ENCODE results near the gene PHLDA3.
"Not testable (repeated sequence)": the region's sequence is repeated elsewhere in the genome, so short reads cannot be mapped to it uniquely, and the experiment has no call there.

The PHLDA3 gene

GRCh38 chr1:201483373-201483949 lies 14.5 kb upstream of the PHLDA3 start:
- peaks cover 15% of the 10 kb centered on the region; the same call in 1 of the 2 replicates for H3K36me3 ChIP-seq (ENCODE audit: insufficient read depth, low read length)
- no peaks in the 10 kb centered on the region for H3K27me3 ChIP-seq (ENCODE audit: insufficient read depth, low read length)
- no peak overlapping the region for H3K27ac ChIP-seq (ENCODE audit: low read depth, low read length)
- H3K4me3 ChIP-seq (ENCODE audit: low read depth, low read length), result no peak overlapping the region
- H2AFZ ChIP-seq (ENCODE audit: low read length, unreplicated experiment), result no peak overlapping the region
- peaks cover 5% of the 10 kb centered on the region for H3K79me2 ChIP-seq (ENCODE audit: control insufficient read depth, insufficient read depth, low read length, unreplicated experiment)
- H3K4me1 ChIP-seq (ENCODE audit: control insufficient read depth, insufficient read depth, low read length, unreplicated experiment), result peaks cover 12% of the 10 kb centered on the region

- Histone ChIP-seq H3K4me3 (ENCODE audit: low read depth, low read length) (no peak overlapping the region), H3K27ac (ENCODE audit: low read depth, low read length) (no peak overlapping the region), H2AFZ (ENCODE audit: low read length, unreplicated experiment) (no peak overlapping the region), H3K36me3 (ENCODE audit: insufficient read depth, low read length) (peaks cover 9% of the 10 kb centered on the region; the same call in 1 of the 2 replicates), H3K4me1 (ENCODE audit: control insufficient read depth, insufficient read depth, low read length, unreplicated experiment) (peaks cover 6% of the 10 kb centered on the region), H3K27me3 (ENCODE audit: insufficient read depth, low read length) (no peaks in the 10 kb centered on the region), H3K79me2 (ENCODE audit: control insufficient read depth, insufficient read depth, low read length, unreplicated experiment) (no peaks in the 10 kb centered on the region)
Observed at GRCh38 chr1:201482755-201483154, 13.8 kb upstream of the PHLDA3 start.

- Histone ChIP-seq H2AFZ (ENCODE audit: low read length, unreplicated experiment) (no peak overlapping the region), H3K27ac (ENCODE audit: low read depth, low read length) (no peak overlapping the region), H3K4me3 (ENCODE audit: low read depth, low read length) (no peak overlapping the region), H3K27me3 (ENCODE audit: insufficient read depth, low read length) (no peaks in the 10 kb centered on the region), H3K4me1 (ENCODE audit: control insufficient read depth, insufficient read depth, low read length, unreplicated experiment) (peaks cover 5% of the 10 kb centered on the region), H3K36me3 (ENCODE audit: insufficient read depth, low read length) (0 out of 2 replicates have a peak, but pooled peaks cover under 1% of the 10 kb centered on the region), H3K79me2 (ENCODE audit: control insufficient read depth, insufficient read depth, low read length, unreplicated experiment) (no peaks in the 10 kb centered on the region)
Observed at GRCh38 chr1:201481761-201482493, 12.9 kb upstream of the PHLDA3 start.

- Histone ChIP-seq H3K79me2 (ENCODE audit: control insufficient read depth, insufficient read depth, low read length, unreplicated experiment) (no peaks in the 10 kb centered on the region), H3K4me3 (ENCODE audit: low read depth, low read length) (peak overlapping the region; percentile 67), H3K4me1 (ENCODE audit: control insufficient read depth, insufficient read depth, low read length, unreplicated experiment) (peaks cover 5% of the 10 kb centered on the region), H2AFZ (ENCODE audit: low read length, unreplicated experiment) (peak overlapping the region; percentile 75), H3K27ac (ENCODE audit: low read depth, low read length) (no peak overlapping the region), H3K36me3 (ENCODE audit: insufficient read depth, low read length) (no peaks in the 10 kb centered on the region), H3K27me3 (ENCODE audit: insufficient read depth, low read length) (no peaks in the 10 kb centered on the region)
Observed at GRCh38 chr1:201481004-201481380, 12.0 kb upstream of the PHLDA3 start.

GRCh38 chr1:201480231-201481003 lies 11.4 kb upstream of the PHLDA3 start:
- H3K36me3 ChIP-seq (ENCODE audit: insufficient read depth, low read length), result no peaks in the 10 kb centered on the region
- H3K4me1 ChIP-seq (ENCODE audit: control insufficient read depth, insufficient read depth, low read length, unreplicated experiment), result peaks cover 7% of the 10 kb centered on the region
- no peak overlapping the region for H3K27ac ChIP-seq (ENCODE audit: low read depth, low read length)
- peak overlapping the region; percentile 75 for H2AFZ ChIP-seq (ENCODE audit: low read length, unreplicated experiment)
- H3K4me3 ChIP-seq (ENCODE audit: low read depth, low read length), result peak overlapping the region; percentile 67
- H3K27me3 ChIP-seq (ENCODE audit: insufficient read depth, low read length), result no peaks in the 10 kb centered on the region
- H3K79me2 ChIP-seq (ENCODE audit: control insufficient read depth, insufficient read depth, low read length, unreplicated experiment), result no peaks in the 10 kb centered on the region

GRCh38 chr1:201479201-201479730 lies 10.3 kb upstream of the PHLDA3 start:
- Histone ChIP-seq H3K4me1 (ENCODE audit: control insufficient read depth, insufficient read depth, low read length, unreplicated experiment) (peaks cover 13% of the 10 kb centered on the region), H2AFZ (ENCODE audit: low read length, unreplicated experiment) (no peak overlapping the region), H3K27ac (ENCODE audit: low read depth, low read length) (no peak overlapping the region), H3K36me3 (ENCODE audit: insufficient read depth, low read length) (no peaks in the 10 kb centered on the region), H3K4me3 (ENCODE audit: low read depth, low read length) (no peak overlapping the region), H3K27me3 (ENCODE audit: insufficient read depth, low read length) (no peaks in the 10 kb centered on the region), H3K79me2 (ENCODE audit: control insufficient read depth, insufficient read depth, low read length, unreplicated experiment) (no peaks in the 10 kb centered on the region)

GRCh38 chr1:201478666-201479065 lies 9.7 kb upstream of the PHLDA3 start:
- H3K36me3 ChIP-seq (ENCODE audit: insufficient read depth, low read length); H3K27ac ChIP-seq (ENCODE audit: low read depth, low read length): not testable (repeated sequence)
- H3K4me1 ChIP-seq (ENCODE audit: control insufficient read depth, insufficient read depth, low read length, unreplicated experiment), result peaks cover 13% of the 10 kb centered on the region

GRCh38 chr1:201476670-201477344 lies 7.8 kb upstream of the PHLDA3 start:
- H3K4me3 ChIP-seq (ENCODE audit: low read depth, low read length), result no peak overlapping the region
- no peaks in the 10 kb centered on the region for H3K27me3 ChIP-seq (ENCODE audit: insufficient read depth, low read length)
- H3K79me2 ChIP-seq (ENCODE audit: control insufficient read depth, insufficient read depth, low read length, unreplicated experiment), result no peaks in the 10 kb centered on the region
- H2AFZ ChIP-seq (ENCODE audit: low read length, unreplicated experiment), result no peak overlapping the region
- no peaks in the 10 kb centered on the region for H3K36me3 ChIP-seq (ENCODE audit: insufficient read depth, low read length)
- no peak overlapping the region for H3K27ac ChIP-seq (ENCODE audit: low read depth, low read length)
- H3K4me1 ChIP-seq (ENCODE audit: control insufficient read depth, insufficient read depth, low read length, unreplicated experiment), result peaks cover 16% of the 10 kb centered on the region

More at GRCh38 chr1:201478666-201479065, 9.7 kb upstream of the PHLDA3 start:
- H3K4me3 ChIP-seq (ENCODE audit: low read depth, low read length); H3K27me3 ChIP-seq (ENCODE audit: insufficient read depth, low read length); H3K79me2 ChIP-seq (ENCODE audit: control insufficient read depth, insufficient read depth, low read length, unreplicated experiment); H2AFZ ChIP-seq (ENCODE audit: low read length, unreplicated experiment): not testable (repeated sequence)

GRCh38 chr1:201475915-201476669 lies 7.1 kb upstream of the PHLDA3 start:
- Histone ChIP-seq H3K36me3 (ENCODE audit: insufficient read depth, low read length) (no peaks in the 10 kb centered on the region), H3K4me3 (ENCODE audit: low read depth, low read length) (no peak overlapping the region), H3K27me3 (ENCODE audit: insufficient read depth, low read length) (no peaks in the 10 kb centered on the region), H3K4me1 (ENCODE audit: control insufficient read depth, insufficient read depth, low read length, unreplicated experiment) (peaks cover 22% of the 10 kb centered on the region), H3K27ac (ENCODE audit: low read depth, low read length) (no peak overlapping the region), H2AFZ (ENCODE audit: low read length, unreplicated experiment) (no peak overlapping the region), H3K79me2 (ENCODE audit: control insufficient read depth, insufficient read depth, low read length, unreplicated experiment) (no peaks in the 10 kb centered on the region)

GRCh38 chr1:201475130-201475529 lies 6.1 kb upstream of the PHLDA3 start:
- H3K36me3 ChIP-seq (ENCODE audit: insufficient read depth, low read length), result no peaks in the 10 kb centered on the region
- no peak overlapping the region for H3K4me3 ChIP-seq (ENCODE audit: low read depth, low read length)
- no peak overlapping the region for H2AFZ ChIP-seq (ENCODE audit: low read length, unreplicated experiment)
- H3K27me3 ChIP-seq (ENCODE audit: insufficient read depth, low read length), result no peaks in the 10 kb centered on the region
- peaks cover 17% of the 10 kb centered on the region for H3K4me1 ChIP-seq (ENCODE audit: control insufficient read depth, insufficient read depth, low read length, unreplicated experiment)
- H3K79me2 ChIP-seq (ENCODE audit: control insufficient read depth, insufficient read depth, low read length, unreplicated experiment), result no peaks in the 10 kb centered on the region
- H3K27ac ChIP-seq (ENCODE audit: low read depth, low read length), result no peak overlapping the region

Data from ACC112 (cell line).